B cell (primary cell): ENCODE measurements around the gene RAD51B. TPM values are rescaled to one million over a fixed set of nuclear protein-coding genes. Genes with fewer than 3 reads are reported as not detected.
A peak's percentile ranks its signal among the peaks of the same experiment; 100 is the strongest.

ENCODE experiments used
- ATAC-seq: fragments of 200-7000 bp; cut with Tn5 transposase; one replicate; pipeline ENCODE4 v1.10.0; 2021; ENCODE audit warnings: low read depth, mild to moderate bottlenecking, moderate number of reproducible peaks, moderate library complexity
- CTCF ChIA-PET: fragments of 350-600 bp; sonication (Branson Sonifier 250); formaldehyde crosslinking; loops from one replicate; lab custom pipeline; 2021; ENCODE audit warnings: antibody characterized with exemption, inconsistent platforms; lab: Charles Lee
- POLR2A ChIA-PET: fragments of 350-600 bp; sonication (Branson Sonifier 250); formaldehyde crosslinking; loops from one replicate; lab custom pipeline; 2021; ENCODE audit warnings: antibody characterized with exemption; lab: Charles Lee
- DNase-seq: peaks from one replicate; pipeline ENCODE4 v3.0.0; 2013
- H2AFZ ChIP-seq: 2 replicates; pipeline ENCODE4 v1.6.1; 2012; ENCODE audit warnings: mild to moderate bottlenecking, low read depth, low read length; ENCODE audit not compliant: insufficient read depth, poor library complexity, severe bottlenecking
- H3K27ac ChIP-seq, 2 donors: 1 replicate in 1 of 2; 2 replicates in 1 of 2; pipeline ENCODE4 v1.5.1; 2012 to 2013; ENCODE audit warnings: low read length in 2 of 2, mild to moderate bottlenecking in 2 of 2, moderate library complexity in 1 of 2
- H3K27me3 ChIP-seq, 4 experiments: fragments of 200-600 bp in 1 of 4; sonication (generic) in 1 of 4; replicated peaks in 1 of 4; 1 replicate in 2 of 4; 2 replicates in 2 of 4; pipeline versions ENCODE4 v1.6.1 to v1.7.0; 2013 to 2016; ENCODE audit warnings: low read length in 3 of 4, mild to moderate bottlenecking in 2 of 4, mixed read lengths in 1 of 4, moderate library complexity in 1 of 4; ENCODE audit not compliant: insufficient read depth in 4 of 4, control insufficient read depth in 3 of 4; ENCODE audit errors: control extremely low read depth in 1 of 4
- H3K36me3 ChIP-seq, 2 experiments: replicated peaks in 1 of 2; 1 replicate in 1 of 2; 2 replicates in 1 of 2; pipeline versions ENCODE4 v1.6.1 to v1.7.1; 2013; ENCODE audit warnings: low read length in 1 of 2; ENCODE audit not compliant: insufficient read depth in 2 of 2, control insufficient read depth in 1 of 2; ENCODE audit errors: control extremely low read depth in 1 of 2, extremely low read depth in 1 of 2
- H3K4me1 ChIP-seq, 2 donors: fragments of 200-600 bp in 1 of 2; sonication (generic) in 1 of 2; 1 replicate in 1 of 2; 2 replicates in 1 of 2; pipeline versions ENCODE4 v1.5.1 to v1.6.1; 2013 to 2017; ENCODE audit warnings: low read length in 2 of 2; ENCODE audit not compliant: control insufficient read depth in 2 of 2, insufficient read depth in 2 of 2
- H3K4me2 ChIP-seq: replicated peaks from 2 replicates; pipeline ENCODE3; 2012; ENCODE audit warnings: mild to moderate bottlenecking, low read depth, low read length; ENCODE audit not compliant: poor library complexity, severe bottlenecking
- H3K4me3 ChIP-seq, 5 experiments: fragments of 200-600 bp in 1 of 5; sonication (generic) in 1 of 5; 1 replicate in 3 of 5; 2 replicates in 2 of 5; pipeline versions ENCODE4 v1.5.1 to v1.7.0; 2011 to 2016; ENCODE audit warnings: low read length in 4 of 5, mild to moderate bottlenecking in 4 of 5, low read depth in 2 of 5, control low read depth in 1 of 5, moderate library complexity in 1 of 5; ENCODE audit not compliant: insufficient read depth in 1 of 5; ENCODE audit errors: control extremely low read depth in 1 of 5, extremely low read depth in 1 of 5
- H3K79me2 ChIP-seq: fragments of 200-600 bp; sonication (generic); one replicate; pipeline ENCODE4 v1.6.0; 2016; ENCODE audit warnings: low read length; ENCODE audit not compliant: control insufficient read depth, insufficient read depth
- H3K9ac ChIP-seq: fragments of 200-600 bp; sonication (generic); 2 replicates; pipeline ENCODE4 v1.6.1; 2017; ENCODE audit warnings: mild to moderate bottlenecking, low read length, moderate library complexity
- H3K9me3 ChIP-seq, 3 donors: one replicate each; pipeline versions ENCODE4 v1.6.1 to v1.7.1; 2013; ENCODE audit warnings: low read length in 2 of 3; ENCODE audit not compliant: control insufficient read depth in 2 of 3, insufficient read depth in 1 of 3; ENCODE audit errors: control extremely low read depth in 1 of 3
- H4K20me1 ChIP-seq: 2 replicates; pipeline ENCODE4 v1.6.0; 2012; ENCODE audit warnings: mild to moderate bottlenecking, low read length; ENCODE audit not compliant: insufficient read depth, control insufficient read depth, poor library complexity, severe bottlenecking
- H3K27ac Mint-ChIP-seq: one replicate; pipeline ENCODE4 v1.8.0; 2021; ENCODE audit warnings: mixed read lengths
- H3K27me3 Mint-ChIP-seq: one replicate; pipeline ENCODE4 v1.8.0; 2021; ENCODE audit warnings: mixed read lengths
- H3K4me1 Mint-ChIP-seq: one replicate; pipeline ENCODE4 v1.8.0; 2021; ENCODE audit warnings: mixed read lengths
- H3K4me3 Mint-ChIP-seq: one replicate; pipeline ENCODE4 v1.8.0; 2021; ENCODE audit warnings: mixed read lengths
- H3K9me3 Mint-ChIP-seq: one replicate; pipeline ENCODE4 v1.8.0; 2022; ENCODE audit warnings: mixed read lengths; ENCODE audit not compliant: insufficient read depth
- EZH2 ChIP-seq: IDR thresholded peaks from 2 replicates; pipeline ENCODE4 v1.6.1; 2012; ENCODE audit warnings: borderline replicate concordance, low read depth, mild to moderate bottlenecking, moderate library complexity, low read length; ENCODE audit not compliant: insufficient read depth, poor library complexity, severe bottlenecking
- WGBS: methylation state at CpG from one replicate; pipeline ENCODE4 v1.1.5; 2013; ENCODE audit warnings: missing lambda C conversion rate; ENCODE audit not compliant: insufficient coverage; 5-methylcytosine and 5-hydroxymethylcytosine counted together
- intact Hi-C: fragments of 100-400 bp; cut with micrococcal nuclease; formaldehyde crosslinking; loops from one replicate; pipeline ENCODE4 v1.10.0; 2022
- polyA plus RNA-seq: library from polyadenylated mRNA; depleted of rRNA; stranded (reverse); fragments of >200 nt; gene quantifications from 2 replicates; pipeline ENCODE4 v1.2.3, GENCODE V29; 2012
- total RNA-seq, 2 donors: library from RNA; stranded (reverse); fragments of 120-200 nt in 1 of 2; gene quantifications; 1 replicate in 1 of 2; 2 replicates in 1 of 2; pipeline versions ENCODE4 v1.2.3 to v1.2.4, GENCODE V29; 2013 to 2022
- TF ChIP-seq, protein P1 (sequence below): fragments of 200-600 bp; IDR thresholded peaks from one replicate; pipeline ENCODE4 v1.8.0; 2022; ENCODE audit warnings: antibody characterized with exemption, mild to moderate bottlenecking

Gene RAD51B
- total and polyA plus RNA-seq, 2 donors (not counting 1 experiment from before 2014, with no cell fraction given), result 6.5 to 60.6 TPM

DNA sequence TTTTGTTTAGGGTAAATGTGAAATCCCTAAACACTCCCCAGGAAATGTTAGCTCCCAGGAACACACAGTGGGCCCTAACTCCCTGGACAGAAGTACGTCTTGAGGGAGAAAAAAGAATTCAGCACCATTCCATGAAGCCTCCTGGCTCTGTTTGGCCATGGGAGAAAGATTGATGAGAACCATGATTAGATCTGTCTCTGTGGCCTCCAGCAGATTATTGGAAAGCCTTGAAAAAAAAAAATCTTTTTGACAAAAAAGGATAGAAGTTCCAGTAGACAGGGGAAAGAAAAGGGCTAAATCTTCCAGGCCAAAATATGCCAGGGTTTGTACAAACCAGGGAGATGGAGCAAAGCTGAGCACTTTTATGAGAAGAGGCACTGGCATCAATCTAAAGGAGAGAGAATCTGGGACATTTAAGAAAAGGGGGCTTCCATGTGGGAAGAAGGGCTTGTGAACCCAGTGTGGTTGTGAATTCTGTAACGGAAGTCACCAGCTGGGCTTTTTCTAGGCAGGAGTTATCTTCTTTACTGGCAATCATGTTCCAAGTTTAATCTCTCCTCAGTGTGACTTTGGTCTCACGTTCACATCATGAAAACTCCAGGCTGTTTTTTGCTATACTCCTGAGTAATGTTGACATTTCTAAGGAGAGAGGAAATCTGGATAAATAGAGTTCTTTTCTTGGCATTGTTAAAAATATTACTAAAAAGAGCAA, 426.7 kb downstream of the RAD51B start:
- H2AFZ ChIP-seq, result no peak overlapping the region
- peaks cover 32 to 40% of the 10 kb centered on the region in 2 donors for H3K4me1 ChIP-seq
- Mint-ChIP-seq H3K4me1 (peaks cover 46% of the 10 kb centered on the region), H3K27ac (no peak overlapping the region), H3K27me3 (no peaks in the 10 kb centered on the region), H3K4me3 (no peak overlapping the region), H3K9me3 (no peaks in the 10 kb centered on the region)
- no peak overlapping the region for H3K4me3 ChIP-seq
- WGBS, result 100% methylated on average over 1 of the region's 3 CpGs
- no peaks in the 10 kb centered on the region for H3K36me3 ChIP-seq
- POLR2A ChIA-PET, result interaction anchor here (0.5 to 6.6 kb wide), 5 partner anchors 51 to 598 kb away, joined by 3 to 57 read pairs (median 9); partner anchors contain the start of gene ZFP36L1
- CTCF ChIA-PET, result interaction anchor here (0.7 to 11.9 kb wide), 11 partner anchors 30 to 597 kb away, joined by 3 to 252 read pairs (median 4); partner anchors contain the start of gene ZFP36L1
- H3K4me2 ChIP-seq, result no peak overlapping the region
- no peaks in the 10 kb centered on the region for H3K9me3 ChIP-seq
- no peaks in the 10 kb centered on the region for H3K27me3 ChIP-seq
- H3K9ac ChIP-seq, result no peak overlapping the region
- no peak overlapping the region for H3K27ac ChIP-seq
- no peaks in the 10 kb centered on the region for H4K20me1 ChIP-seq
- intact Hi-C loops, result loop anchor here (5.0 kb wide), 3 partner anchors 81 to 861 kb away; no protein-coding TSS in a partner anchor
- H3K79me2 ChIP-seq, result peaks cover 16% of the 10 kb centered on the region
- TF ChIP-seq EZH2, result no peak
- TF ChIP-seq, protein P1, sequence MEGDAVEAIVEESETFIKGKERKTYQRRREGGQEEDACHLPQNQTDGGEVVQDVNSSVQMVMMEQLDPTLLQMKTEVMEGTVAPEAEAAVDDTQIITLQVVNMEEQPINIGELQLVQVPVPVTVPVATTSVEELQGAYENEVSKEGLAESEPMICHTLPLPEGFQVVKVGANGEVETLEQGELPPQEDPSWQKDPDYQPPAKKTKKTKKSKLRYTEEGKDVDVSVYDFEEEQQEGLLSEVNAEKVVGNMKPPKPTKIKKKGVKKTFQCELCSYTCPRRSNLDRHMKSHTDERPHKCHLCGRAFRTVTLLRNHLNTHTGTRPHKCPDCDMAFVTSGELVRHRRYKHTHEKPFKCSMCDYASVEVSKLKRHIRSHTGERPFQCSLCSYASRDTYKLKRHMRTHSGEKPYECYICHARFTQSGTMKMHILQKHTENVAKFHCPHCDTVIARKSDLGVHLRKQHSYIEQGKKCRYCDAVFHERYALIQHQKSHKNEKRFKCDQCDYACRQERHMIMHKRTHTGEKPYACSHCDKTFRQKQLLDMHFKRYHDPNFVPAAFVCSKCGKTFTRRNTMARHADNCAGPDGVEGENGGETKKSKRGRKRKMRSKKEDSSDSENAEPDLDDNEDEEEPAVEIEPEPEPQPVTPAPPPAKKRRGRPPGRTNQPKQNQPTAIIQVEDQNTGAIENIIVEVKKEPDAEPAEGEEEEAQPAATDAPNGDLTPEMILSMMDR, result no peak
- no peak for ATAC-seq
- DNase-seq, result no peak

DNA sequence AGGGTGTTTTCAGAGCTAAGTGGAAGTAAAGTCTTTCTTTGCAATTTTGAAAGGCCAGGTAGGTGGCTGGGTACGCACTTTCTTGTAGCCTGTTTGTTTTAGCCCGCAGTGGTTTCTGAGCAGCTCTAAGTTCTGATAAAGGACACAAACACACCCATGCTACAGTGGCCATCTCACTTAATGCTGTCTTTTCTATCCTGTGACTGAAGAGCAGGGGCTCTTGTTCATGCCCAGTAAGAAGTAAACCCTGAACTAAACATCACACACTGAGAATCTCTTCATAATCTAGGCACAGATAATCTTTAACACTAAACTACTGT, 427.2 kb downstream of the RAD51B start:
- no peak overlapping the region for H3K4me2 ChIP-seq
- Mint-ChIP-seq H3K9me3 (no peaks in the 10 kb centered on the region), H3K27ac (peak overlapping the region; percentile 13), H3K4me1 (peaks cover 51% of the 10 kb centered on the region), H3K4me3 (no peak overlapping the region), H3K27me3 (no peaks in the 10 kb centered on the region)
- H3K27ac ChIP-seq, result no peak overlapping the region
- H3K27me3 ChIP-seq, result no peaks in the 10 kb centered on the region
- no peaks in the 10 kb centered on the region for H3K36me3 ChIP-seq
- peaks cover 20% of the 10 kb centered on the region for H3K79me2 ChIP-seq
- DNase-seq (no peak), ATAC-seq (no peak)
- no peaks in the 10 kb centered on the region for H4K20me1 ChIP-seq
- H3K9ac ChIP-seq, result no peak overlapping the region
- WGBS, result 94% methylated on average over 2 of the region's 2 CpGs
- TF ChIP-seq, protein P1, result no peak
- no peak for TF ChIP-seq EZH2
- H3K4me3 ChIP-seq, result no peak overlapping the region
- H3K9me3 ChIP-seq, result no peaks in the 10 kb centered on the region
- CTCF ChIA-PET, result interaction anchor here (1.0 to 11.9 kb wide), 13 partner anchors 21 to 597 kb away, joined by 3 to 252 read pairs (median 4); partner anchors contain the start of gene ZFP36L1
- intact Hi-C loops, result loop anchor here (5.0 kb wide), 3 partner anchors 81 to 861 kb away; no protein-coding TSS in a partner anchor
- no peak overlapping the region for H2AFZ ChIP-seq
- POLR2A ChIA-PET, result interaction anchor here (0.5 to 6.6 kb wide), 4 partner anchors 51 to 546 kb away, joined by 3 to 57 read pairs (median 12); partner anchors contain the start of gene ZFP36L1
- peaks cover 37 to 45% of the 10 kb centered on the region in 2 donors for H3K4me1 ChIP-seq
